Measurements from ENCODE around the gene FAM83E.

- TF ChIP-seq CTCF (conservative IDR thresholded peaks at IDR 0.05; ENCODE audit: low read depth in 2 of 2) (0 out of 4 replicates have a peak, but pooled peaks of 1 of the 2 experiments have one; percentile 10), EZH2 (IDR thresholded peaks at IDR 0.05; ENCODE audit: low read depth, unreplicated experiment) (no peak), REST (IDR thresholded peaks at IDR 0.05; ENCODE audit: unreplicated experiment) (no peak), JUNB (IDR thresholded peaks at IDR 0.05; ENCODE audit: unreplicated experiment) (no peak), POLR2AphosphoS5 (IDR thresholded peaks at IDR 0.05; ENCODE audit: low read depth) (no peak)
Observed at GRCh38 chr19:48625891-48626327, 11.0 kb upstream of the FAM83E start.
